SK-N-SH treated with all-trans-retinoic acid at 6 μM for 48 hours (cell line): ENCODE data around the gene SMTNL1.

Source experiments
- CSDC2 ChIP-seq: fragments of 250-450 bp; sonication (Bioruptor Pico); IDR thresholded peaks from 2 replicates; pipeline ENCODE4 v1.5.0; 2020; ENCODE audit warnings: mild to moderate bottlenecking, moderate library complexity
- PATZ1 ChIP-seq: fragments of 250-450 bp; sonication (Bioruptor Pico); IDR thresholded peaks from 2 replicates; pipeline ENCODE4 v1.8.0; 2020; ENCODE audit warnings: mild to moderate bottlenecking, moderate library complexity, borderline replicate concordance
- PPARA ChIP-seq: fragments of 250-450 bp; sonication (Bioruptor Pico); IDR thresholded peaks from 2 replicates; pipeline ENCODE4 v1.5.0; 2020; ENCODE audit warnings: mild to moderate bottlenecking, borderline replicate concordance

GRCh38 chr11:57574061-57574460 is 36.7 kb downstream of the SMTNL1 start:
- TF ChIP-seq CSDC2 (CRISPR knock-in tag) (no peak), PPARA (no peak), PATZ1 (no peak)
